IMR-90 (cell line): ENCODE measurements around the gene NOL4L.

ENCODE experiments used
- CHD1 ChIP-seq: IDR thresholded peaks from 2 replicates; pipeline ENCODE4 v1.6.1; 2012; ENCODE audit warnings: low read depth, low read length, improper control_type of control experiment
- CTCF ChIP-seq: conservative IDR thresholded peaks from 2 replicates; pipeline ENCODE4 v1.5.1; 2012; ENCODE audit warnings: mild to moderate bottlenecking, low read depth, low read length, improper control_type of control experiment
- FOS ChIP-seq: fragments of 150-350 bp; IDR thresholded peaks from 2 replicates; pipeline ENCODE4 v1.6.1; 2016; ENCODE audit warnings: low read depth, low read length
- MXI1 ChIP-seq: IDR thresholded peaks from 2 replicates; pipeline ENCODE4 v1.6.1; 2012; ENCODE audit warnings: low read depth, mild to moderate bottlenecking, low read length, moderate library complexity, borderline replicate concordance

- TF ChIP-seq MXI1 (no peak), FOS (no peak), CHD1 (no peak), CTCF (no peak)
These were observed 28.3 kb upstream of the NOL4L start for GRCh38 chr20:32613192-32614053.
